ENCODE measurements around the gene SPPL3.

DNA sequence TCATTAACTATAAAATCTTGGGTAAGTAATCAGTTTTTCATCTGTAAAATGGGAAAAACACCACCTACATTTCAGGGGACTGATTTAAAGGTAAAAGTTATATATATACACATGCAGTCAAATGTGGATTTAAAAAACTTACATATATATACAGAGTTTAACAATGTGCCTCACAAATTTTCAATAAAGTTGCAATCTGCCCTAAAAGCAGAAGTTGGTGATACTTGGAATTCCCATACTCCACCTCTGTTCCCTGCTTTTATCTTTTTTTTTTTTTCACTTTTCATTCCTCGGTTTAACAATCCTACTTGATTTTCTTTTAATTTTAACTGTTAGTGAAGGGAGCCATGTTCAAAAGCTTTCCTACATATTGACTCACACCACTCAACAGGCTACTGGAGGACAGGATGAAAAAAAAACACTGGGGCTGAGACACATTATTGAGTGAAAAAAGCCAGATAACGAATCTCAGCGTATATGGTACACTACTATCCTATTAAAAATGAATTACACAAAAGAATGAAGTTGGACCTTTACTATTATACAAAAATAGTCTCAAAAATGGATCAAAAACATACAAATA lies 24.3 kb downstream of the SPPL3 start:
- TF ChIP-seq CSDC2 (CRISPR knock-in tag; IDR thresholded peaks at IDR 0.05): no peak
- no peak for TF ChIP-seq ZNF565 (CRISPR knock-in tag; conservative IDR thresholded peaks at IDR 0.05; ENCODE audit: low read depth)
- TF ChIP-seq ESRRG (CRISPR knock-in tag; IDR thresholded peaks at IDR 0.05): no peak
- TF ChIP-seq PATZ1 (CRISPR knock-in tag; IDR thresholded peaks at IDR 0.05; ENCODE audit: borderline replicate concordance): no peak
- TF ChIP-seq TSHZ2 (CRISPR knock-in tag; IDR thresholded peaks at IDR 0.05): no peak
- TF ChIP-seq TCF4 (CRISPR knock-in tag; IDR thresholded peaks at IDR 0.05; ENCODE audit: borderline replicate concordance): no peak
- no peak for TF ChIP-seq ZFP3 (CRISPR knock-in tag; IDR thresholded peaks at IDR 0.05)
- no peak for TF ChIP-seq CSRNP3 (CRISPR knock-in tag; IDR thresholded peaks at IDR 0.05)
- no peak for TF ChIP-seq ZFP30 (CRISPR knock-in tag; IDR thresholded peaks at IDR 0.05)
- no peak for TF ChIP-seq PPARA (CRISPR knock-in tag; IDR thresholded peaks at IDR 0.05; ENCODE audit: borderline replicate concordance)

Measured in SK-N-SH treated with all-trans-retinoic acid at 6 μM for 48 hours (cell line).